Measurements from ENCODE around the gene KLLN. TPM values are rescaled to one million over a fixed set of nuclear protein-coding genes. Genes with fewer than 3 reads are reported as not detected.

Gene KLLN
- total RNA-seq, 4 donors from 2014 or later, result 0.04 to 0.95 (median 0.40) TPM

DNA sequence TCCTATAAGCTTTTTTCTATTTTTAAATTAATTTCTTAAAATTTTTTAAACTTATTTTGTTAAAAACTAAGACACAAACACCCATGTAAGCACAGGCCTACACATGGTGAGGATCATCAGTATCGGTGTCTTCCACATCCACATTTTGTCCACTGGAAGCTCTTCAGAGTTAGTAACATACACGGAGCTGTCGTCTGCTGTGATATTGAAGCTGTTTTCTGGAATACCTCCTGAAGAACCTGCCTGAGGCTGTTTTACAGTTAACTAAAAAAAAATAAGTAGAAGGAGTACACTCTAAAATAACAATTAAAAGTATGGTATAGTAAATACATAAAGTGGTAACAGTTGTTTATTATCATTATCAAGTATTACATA is 17.7 kb downstream of the KLLN start:
- TF ChIP-seq POLR2A (IDR thresholded peaks at IDR 0.05), result no peak
- TF ChIP-seq, protein P1, sequence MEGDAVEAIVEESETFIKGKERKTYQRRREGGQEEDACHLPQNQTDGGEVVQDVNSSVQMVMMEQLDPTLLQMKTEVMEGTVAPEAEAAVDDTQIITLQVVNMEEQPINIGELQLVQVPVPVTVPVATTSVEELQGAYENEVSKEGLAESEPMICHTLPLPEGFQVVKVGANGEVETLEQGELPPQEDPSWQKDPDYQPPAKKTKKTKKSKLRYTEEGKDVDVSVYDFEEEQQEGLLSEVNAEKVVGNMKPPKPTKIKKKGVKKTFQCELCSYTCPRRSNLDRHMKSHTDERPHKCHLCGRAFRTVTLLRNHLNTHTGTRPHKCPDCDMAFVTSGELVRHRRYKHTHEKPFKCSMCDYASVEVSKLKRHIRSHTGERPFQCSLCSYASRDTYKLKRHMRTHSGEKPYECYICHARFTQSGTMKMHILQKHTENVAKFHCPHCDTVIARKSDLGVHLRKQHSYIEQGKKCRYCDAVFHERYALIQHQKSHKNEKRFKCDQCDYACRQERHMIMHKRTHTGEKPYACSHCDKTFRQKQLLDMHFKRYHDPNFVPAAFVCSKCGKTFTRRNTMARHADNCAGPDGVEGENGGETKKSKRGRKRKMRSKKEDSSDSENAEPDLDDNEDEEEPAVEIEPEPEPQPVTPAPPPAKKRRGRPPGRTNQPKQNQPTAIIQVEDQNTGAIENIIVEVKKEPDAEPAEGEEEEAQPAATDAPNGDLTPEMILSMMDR (IDR thresholded peaks at IDR 0.05), result no peak
- WGBS, 2 donors, result 81 to 91% methylated on average over 3 of the region's 3 CpGs
- DNase-seq (ENCODE audit: low spot score in 2 of 2), result no peak
- intact Hi-C loops (cut with DNase I; ENCODE audit: low total_unique reads), result no loop called here
- H3K4me3 ChIP-seq (ENCODE audit: low read depth, poor library complexity, severe bottlenecking), result no peak overlapping the region

DNA sequence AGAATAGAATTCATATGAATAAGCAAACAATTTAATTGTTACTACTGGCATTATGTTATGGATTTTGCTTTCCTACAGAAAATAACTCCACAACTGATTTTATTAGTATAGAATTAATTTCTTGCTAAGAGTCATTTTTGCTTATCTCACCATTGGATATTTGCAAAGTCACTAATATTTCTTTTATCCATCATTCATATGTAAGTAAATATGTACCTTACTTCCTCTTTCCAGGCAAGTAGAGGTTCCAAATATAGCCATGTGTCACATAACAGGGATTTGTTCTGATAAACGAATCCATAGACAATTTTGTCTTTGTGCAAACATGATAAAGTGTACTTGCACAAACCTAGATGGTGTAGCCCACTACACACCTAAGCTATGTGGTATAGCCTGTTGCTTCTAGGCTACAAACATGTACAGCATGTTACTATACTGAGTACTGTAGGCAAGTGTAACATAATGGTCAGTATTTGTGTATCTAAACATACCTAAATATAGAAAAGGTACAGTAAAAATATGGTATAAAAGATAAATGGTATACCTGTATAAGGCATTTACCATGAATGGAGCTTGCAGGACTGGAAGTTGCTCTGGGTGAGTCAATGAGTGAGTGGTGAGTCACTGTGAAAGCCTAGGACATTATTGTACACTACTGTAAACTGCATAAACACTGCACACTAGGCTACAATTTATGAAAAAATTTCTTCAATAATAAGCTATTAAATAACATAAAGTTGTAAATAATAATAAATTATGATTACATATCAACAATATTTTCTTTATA is 18.3 kb downstream of the KLLN start:
- TF ChIP-seq, protein P1 (IDR thresholded peaks at IDR 0.05), result no peak
- no peak for TF ChIP-seq POLR2A (IDR thresholded peaks at IDR 0.05)
- intact Hi-C loops (cut with DNase I; ENCODE audit: low total_unique reads), result no loop called here
- H3K4me3 ChIP-seq (ENCODE audit: low read depth, poor library complexity, severe bottlenecking), result no peak overlapping the region
- no peak for DNase-seq (ENCODE audit: low spot score in 2 of 2)
- 58 to 66% methylated on average over 1 of the region's 1 CpG for WGBS, 2 donors

DNA sequence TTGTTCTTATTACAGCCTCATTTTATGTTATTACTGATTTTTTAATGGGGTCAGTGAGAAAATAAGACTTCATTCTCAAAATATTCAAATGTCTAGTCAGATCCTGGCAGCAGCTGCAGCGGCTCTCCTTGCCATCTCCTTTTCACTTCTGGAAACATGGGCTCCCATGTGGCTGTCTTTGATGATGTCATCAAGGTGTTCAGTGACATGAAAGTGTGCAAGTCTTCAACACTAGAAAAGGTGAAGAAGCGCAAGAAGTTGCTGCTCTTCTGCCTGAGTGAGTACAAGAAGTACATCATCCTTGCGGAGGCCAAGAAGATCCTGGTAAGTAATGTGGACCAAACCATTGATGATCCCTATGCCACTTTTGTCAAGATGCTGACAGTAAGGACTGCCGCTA is 19.6 kb downstream of the KLLN start:
- WGBS, 2 donors, result 97 to 99% methylated on average over 4 of the region's 4 CpGs
- intact Hi-C loops (cut with DNase I; ENCODE audit: low total_unique reads), result no loop called here
- DNase-seq (ENCODE audit: low spot score in 2 of 2), result no peak
- no peak overlapping the region for H3K4me3 ChIP-seq (ENCODE audit: low read depth, poor library complexity, severe bottlenecking)
- TF ChIP-seq POLR2A (IDR thresholded peaks at IDR 0.05), result no peak
- TF ChIP-seq, protein P1 (IDR thresholded peaks at IDR 0.05), result no peak

DNA sequence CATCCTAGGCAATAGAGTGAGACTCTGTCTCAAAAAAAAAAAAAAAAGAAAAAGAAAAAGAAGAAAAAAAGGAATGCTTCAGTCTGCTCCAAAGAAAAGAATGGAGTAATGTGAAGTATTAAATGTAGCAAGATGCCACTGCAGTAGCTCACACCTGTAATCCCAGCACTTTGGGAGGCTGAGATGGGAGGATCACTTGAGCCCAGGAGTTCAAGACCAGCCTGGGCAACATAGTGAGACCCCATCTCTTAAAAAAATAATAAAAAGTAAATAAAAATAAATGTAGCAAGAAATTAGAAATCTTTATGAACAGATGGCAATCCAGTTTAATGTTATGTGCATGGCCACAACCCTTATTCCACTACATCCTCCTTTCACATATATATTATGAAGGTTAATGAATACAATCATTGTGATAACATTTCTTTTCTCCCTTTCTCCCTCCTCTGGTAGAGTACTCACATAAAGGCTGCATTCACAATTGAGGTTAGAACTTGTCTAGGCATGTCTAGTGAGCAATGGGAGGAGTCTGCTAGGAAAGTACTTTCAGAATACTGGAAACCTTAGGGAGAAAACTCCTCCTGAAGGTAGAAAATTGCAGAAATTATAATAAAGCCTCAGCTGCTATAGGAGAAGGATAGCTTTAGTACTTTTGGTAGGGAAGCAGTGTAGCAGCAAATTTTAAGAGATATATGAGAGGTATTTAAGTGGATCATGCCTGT is 20.4 kb downstream of the KLLN start:
- DNase-seq (ENCODE audit: low spot score in 2 of 2), result no peak
- intact Hi-C loops (cut with DNase I; ENCODE audit: low total_unique reads), result no loop called here
- TF ChIP-seq POLR2A (IDR thresholded peaks at IDR 0.05), result no peak
- TF ChIP-seq, protein P1 (IDR thresholded peaks at IDR 0.05), result no peak
- H3K4me3 ChIP-seq (ENCODE audit: low read depth, poor library complexity, severe bottlenecking), result no peak overlapping the region

DNA sequence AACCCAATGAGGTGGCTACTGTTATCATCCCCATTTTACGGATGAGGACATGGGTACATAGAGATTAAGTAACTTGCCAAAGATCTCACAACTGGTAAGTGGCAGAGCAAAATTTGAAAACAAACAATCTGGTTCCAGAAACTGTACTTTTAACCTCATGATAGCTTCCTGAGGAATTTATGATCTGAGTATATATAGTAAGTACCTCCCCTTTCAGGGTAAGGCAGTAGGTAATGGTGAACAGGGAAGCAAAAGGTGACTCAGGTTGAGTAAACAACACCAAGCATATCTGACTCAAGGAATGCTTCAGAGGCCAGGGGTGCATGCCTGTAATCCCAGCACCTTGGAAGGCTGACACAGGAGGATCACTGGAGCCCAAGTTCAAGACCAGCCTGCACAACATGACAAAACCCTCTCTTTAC is 21.1 kb downstream of the KLLN start:
- no peak for DNase-seq (ENCODE audit: low spot score in 2 of 2)
- TF ChIP-seq, protein P1 (IDR thresholded peaks at IDR 0.05), result no peak
- TF ChIP-seq POLR2A (IDR thresholded peaks at IDR 0.05), result no peak
- H3K4me3 ChIP-seq (ENCODE audit: low read depth, poor library complexity, severe bottlenecking), result no peak overlapping the region
- intact Hi-C loops (cut with DNase I; ENCODE audit: low total_unique reads), result no loop called here
- 96% methylated on average over 1 of the region's 1 CpG for WGBS, 2 donors
